TTC549 (cell line): ENCODE data around the gene KCNQ1.

ENCODE experiments used
- FAIRE-seq: peaks from 2 replicates; lab custom pipeline; 2012; peaks lifted over from hg19 to GRCh38; lab: Jason Lieb, UNC

The KCNQ1 gene

DNA sequence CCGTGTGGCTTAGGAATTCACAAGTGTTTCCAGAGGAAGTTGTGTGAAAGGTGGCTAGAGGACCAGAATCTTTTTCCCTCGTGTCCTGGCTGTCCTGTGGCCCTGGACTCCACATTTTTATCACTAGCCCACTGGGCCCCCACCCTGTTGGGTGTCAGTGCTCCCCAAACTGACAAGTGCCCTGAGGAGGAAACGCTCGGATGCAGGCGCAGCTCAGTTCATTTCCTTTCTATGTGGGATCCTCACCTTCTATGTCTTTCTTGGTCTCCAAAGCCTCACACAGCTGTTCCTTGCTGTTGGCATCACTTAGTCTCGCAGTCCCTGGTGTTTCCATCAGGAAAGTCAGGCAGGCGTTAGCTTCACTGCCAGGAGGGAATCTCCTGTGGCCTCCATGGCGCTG lies 323.0 kb downstream of the KCNQ1 start:
- no peak for FAIRE-seq

DNA sequence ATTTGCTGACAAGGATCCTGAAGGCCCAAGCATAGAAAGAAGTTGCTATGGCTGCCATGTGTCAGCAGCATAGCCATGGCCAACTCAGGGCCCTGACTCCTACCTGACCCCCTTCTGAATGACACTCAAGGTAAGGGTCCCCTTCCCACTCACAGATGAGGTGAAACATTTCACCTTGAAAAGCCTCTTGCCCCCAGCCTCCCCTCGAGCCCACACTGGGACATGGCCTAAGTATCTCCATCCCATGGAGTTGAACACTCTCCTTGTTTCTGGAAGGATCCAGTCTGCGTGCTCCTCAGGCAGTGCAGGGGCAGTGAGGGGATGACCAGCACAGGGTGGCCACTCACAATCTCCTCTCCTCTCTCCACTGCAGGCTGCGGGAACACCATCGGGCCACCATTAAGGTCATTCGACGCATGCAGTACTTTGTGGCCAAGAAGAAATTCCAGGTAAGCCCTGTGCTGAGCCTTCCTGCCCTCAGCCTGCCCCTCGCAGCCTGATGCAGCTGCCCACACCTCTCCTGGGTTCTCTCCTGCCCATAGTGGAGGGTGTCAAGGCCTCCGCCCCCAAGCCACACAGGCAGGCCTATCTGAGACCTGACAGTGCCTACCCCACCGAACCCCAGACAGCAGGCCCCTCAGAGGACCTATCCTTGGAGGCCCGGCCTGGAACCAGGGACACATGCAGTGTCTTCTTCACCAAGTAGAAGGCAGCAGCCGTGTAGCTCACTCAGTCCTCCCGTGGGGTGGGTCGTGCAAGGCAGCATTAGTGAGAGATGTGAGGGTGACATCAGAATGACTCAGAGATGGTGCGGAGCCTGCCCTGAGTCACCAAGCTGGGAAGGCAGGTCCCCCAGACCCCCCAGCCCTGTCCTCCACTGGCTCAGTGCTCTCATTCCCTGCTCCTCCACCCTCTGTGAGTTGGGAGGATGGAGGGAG lies 323.9 kb downstream of the KCNQ1 start:
- no peak for FAIRE-seq

DNA sequence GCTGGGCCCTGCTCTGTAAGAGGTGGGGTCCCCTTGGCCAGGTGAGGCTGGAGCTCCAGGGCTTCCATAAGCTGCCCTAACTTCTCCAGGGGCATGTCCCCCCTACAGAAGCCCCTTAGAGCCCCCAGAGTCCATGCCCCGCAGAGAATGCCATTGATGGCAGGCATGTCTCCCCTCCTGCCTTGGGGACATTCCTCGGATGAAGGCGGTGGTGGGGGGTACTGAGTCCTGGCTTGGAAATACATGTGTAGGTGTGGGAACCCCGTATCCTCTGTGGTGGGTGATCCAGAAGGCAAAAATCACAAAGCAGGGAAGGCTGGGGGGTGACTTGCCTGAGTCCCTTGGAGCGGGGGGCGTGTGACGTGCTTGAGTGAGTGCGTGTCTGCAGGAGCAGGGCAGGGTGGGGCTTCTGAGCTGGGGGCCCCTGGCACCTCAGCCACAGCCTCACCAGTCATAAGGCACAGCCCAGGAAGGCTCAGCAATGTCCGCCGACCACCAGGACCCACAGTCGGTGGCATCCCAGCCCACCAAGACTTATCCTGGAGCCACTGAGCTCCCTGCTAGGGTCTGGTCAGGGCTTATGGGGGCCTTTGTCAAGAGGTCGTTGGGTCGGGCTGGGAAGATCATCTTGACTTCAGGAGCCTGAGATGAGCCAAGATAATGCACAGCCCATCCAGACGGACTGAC lies 324.7 kb downstream of the KCNQ1 start:
- FAIRE-seq = no peak

DNA sequence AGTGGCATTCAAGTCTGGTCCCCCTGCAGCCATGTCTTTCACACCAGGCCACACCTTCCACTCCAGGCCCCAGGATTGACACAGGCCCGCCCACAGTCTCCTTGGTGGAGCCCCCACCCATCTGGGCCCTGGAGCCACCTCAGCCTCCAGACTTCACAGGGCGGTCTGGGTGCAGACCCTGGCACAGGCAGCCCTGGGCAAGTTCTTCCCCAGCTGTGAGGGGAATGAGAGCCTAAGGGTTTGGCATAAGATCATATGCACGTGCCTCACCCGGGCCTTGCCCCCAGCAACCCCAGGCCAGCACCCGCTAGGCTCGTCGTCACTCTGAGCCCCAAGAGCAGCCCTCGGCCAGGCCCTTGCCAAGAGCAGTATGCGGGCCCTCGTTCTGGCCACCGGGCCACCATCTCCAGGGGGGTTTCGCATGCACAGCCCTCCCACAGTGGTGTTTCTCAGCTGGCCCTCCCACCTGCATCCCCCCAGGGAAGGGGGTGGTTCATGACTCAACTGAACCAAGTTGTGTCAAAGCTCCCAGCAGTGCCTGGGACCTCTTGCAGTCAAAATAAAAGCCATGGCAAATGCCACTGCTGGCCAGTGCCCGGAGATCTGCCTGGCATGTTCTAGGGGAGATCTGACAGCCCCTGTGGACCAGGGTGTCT lies 325.4 kb downstream of the KCNQ1 start:
- FAIRE-seq = no peak

DNA sequence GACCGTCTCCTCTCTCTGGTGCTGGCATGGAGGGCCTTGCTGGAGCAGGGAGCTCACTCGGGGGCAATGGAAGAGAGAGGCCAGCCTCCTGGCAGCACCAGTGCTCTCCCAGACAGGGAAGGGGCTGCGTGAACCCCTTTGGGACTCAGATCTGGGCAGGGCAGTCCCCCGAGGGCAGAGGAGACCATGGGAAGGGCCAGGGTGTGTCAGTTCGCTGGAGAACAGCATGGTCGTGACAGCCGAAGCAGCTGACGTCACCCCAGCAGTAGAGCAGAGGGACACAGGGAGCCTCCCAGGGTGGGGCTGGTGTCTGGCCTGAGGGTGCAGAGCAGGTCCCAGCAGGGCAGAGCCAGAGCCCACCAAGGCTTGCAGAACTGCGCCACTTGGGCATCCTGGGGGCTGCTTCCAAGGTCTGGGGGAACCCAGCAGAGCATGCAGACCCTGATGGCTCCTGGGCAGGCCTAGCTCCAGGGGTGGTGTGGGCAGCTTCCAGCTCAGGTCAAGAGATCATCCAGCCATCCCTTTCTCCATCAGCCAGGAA lies 326.0 kb downstream of the KCNQ1 start:
- no peak for FAIRE-seq

DNA sequence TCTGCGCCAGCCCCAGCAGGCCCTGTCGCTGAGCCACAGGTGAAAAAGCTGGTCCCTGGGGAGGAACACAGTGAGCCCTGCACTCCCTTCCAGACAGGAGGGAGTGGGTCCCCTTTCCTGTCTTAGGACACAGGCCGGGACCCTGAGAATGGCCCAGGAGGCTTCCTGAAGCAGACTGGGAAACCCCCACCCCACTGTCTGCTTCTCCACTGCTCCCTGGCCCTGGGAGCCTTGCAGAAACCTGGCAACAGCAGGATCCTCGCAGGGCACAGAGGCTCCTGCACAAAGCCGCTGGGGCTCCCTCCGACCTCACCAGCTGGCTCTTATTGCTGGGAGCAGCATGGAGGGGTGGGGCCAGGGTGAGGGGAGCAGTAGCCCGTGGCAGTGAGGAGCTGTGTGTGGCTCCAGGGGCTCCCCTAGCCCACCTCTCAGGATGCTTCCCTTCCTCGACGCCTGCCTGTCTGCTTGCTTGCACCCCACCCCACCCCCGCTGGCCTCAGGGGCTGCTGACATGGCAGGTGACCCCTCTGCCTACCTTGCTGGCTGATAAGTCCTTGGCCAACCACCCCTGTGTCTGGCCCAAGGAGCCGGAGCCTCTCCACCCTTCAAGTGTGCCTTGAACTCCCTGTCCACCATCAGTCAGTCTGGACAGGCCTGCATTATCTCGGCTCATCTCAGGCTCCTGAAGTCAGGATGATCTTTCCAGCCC lies 327.1 kb downstream of the KCNQ1 start:
- FAIRE-seq = no peak

DNA sequence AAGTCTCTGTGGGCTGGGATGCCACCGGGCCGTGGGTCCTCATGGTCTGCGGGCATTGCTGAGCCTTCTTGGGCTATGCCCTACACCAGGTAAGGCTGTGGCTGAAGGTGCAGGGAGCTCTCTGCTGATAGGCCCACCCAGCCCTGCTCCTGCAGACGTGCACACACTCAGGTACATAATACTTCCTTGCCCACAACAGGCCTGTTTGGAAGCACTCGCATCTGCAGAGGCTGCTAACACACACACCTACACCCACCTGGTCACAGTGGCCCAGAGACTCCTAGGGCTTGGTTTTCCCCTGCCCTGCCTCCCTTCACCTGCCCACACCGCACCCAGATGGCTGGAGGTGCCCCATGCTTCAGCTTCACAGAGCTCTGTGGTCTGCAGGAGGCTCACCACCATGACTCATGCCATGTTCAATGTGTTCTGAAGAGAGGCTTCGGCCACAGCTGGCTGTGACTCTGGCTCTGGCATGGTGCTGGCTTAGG lies 327.8 kb downstream of the KCNQ1 start:
- FAIRE-seq = no peak

DNA sequence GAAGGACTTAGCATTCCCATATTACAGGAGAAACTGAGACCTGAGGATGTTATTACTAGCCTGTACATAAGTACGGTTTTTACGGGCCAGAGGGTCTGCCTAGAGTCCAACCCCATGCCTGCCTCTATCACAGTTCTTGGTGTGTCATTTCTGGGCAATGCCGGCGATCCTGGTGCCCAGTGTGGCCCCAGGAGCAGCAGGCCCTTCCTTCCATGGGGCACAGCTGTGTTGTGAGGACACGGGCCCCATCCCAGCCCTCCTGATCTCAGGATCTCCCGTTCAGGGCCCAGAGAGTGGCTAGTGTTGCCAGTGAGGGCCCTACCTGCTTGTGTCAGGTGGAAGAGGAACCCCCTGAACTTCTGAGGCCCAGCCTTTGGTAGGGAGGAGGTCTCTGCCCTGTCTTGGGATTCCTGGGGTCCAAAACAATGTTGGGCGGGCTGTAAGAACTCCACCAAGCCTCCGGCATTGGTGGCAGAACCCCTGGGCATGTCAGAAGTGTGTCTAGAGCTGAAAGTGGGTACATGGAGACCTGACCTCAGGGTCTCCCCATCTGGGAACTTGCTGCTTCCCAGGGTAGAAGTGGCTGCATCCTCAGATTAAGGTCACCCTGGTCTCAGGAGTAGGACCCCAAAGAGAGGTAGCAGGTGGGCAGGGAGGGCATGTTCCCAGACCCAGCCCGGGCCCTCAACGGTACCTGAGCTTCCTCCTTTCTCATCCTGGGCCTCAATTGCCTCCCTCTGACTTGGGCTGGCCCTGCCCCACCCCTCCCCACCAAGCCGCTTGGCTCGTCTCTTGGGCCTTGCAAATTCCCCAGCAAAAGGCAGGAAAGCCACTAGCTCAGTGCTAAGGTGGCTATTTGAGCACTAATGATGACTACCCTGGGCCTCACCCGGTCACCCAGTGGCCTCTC lies 329.6 kb downstream of the KCNQ1 start:
- no peak for FAIRE-seq

DNA sequence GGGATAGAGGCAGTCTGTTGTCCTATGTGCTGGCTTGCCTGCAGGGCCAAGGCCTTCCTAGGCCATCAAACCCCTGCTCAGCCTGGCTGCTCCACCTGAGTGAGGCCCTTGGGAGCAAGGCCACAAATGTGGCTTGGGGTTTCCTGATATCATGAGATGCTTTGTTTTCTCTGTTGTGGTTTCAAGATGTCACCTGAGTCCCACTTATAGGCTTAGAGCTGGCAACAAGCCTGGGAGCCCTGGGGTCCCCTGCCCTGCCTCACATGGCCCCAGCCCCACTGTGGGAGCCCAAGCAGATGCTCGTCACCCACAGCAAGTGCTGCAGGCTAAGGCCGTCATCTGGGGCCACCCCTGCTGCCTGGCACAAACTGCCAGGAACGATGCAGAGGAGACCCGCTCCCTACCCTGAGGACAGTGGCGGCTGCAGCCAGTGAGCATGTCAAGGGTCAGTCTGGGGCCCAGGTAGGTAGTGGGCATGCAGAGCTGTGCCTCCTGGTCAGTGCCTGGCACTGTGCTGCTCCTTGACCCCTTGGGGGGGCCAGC lies 330.3 kb downstream of the KCNQ1 start:
- no peak for FAIRE-seq

DNA sequence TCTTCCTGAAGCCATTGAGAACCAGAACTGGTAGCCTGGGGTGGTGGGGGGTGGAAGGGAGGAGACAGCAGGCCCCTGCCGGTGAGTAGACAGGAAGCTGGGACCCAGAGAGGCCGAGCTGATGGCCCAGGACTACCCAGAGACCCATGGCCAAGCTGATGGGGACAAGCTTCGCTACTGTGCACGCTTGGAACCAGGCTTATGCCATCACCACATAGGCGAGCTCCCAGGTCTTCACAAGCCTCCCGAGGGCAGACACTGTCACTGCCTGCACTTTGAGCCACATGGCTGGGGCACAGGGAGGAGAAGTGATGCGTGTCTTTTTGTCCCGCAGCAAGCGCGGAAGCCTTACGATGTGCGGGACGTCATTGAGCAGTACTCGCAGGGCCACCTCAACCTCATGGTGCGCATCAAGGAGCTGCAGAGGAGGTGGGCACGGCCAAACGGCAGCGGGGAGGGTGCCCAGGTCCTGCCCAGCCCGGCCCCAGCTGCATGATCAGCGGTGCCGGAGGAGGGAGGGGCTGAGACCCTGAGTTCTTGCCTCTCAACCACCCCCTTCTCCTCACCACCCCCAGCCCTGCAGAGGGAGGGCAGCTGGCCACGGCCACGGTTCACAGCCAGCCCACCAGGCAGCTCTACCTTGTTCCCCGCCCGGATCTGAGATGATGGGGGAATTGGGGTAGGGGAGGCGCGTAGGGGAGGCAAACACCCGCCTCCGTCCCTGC lies 331.0 kb downstream of the KCNQ1 start:
- no peak for FAIRE-seq

DNA sequence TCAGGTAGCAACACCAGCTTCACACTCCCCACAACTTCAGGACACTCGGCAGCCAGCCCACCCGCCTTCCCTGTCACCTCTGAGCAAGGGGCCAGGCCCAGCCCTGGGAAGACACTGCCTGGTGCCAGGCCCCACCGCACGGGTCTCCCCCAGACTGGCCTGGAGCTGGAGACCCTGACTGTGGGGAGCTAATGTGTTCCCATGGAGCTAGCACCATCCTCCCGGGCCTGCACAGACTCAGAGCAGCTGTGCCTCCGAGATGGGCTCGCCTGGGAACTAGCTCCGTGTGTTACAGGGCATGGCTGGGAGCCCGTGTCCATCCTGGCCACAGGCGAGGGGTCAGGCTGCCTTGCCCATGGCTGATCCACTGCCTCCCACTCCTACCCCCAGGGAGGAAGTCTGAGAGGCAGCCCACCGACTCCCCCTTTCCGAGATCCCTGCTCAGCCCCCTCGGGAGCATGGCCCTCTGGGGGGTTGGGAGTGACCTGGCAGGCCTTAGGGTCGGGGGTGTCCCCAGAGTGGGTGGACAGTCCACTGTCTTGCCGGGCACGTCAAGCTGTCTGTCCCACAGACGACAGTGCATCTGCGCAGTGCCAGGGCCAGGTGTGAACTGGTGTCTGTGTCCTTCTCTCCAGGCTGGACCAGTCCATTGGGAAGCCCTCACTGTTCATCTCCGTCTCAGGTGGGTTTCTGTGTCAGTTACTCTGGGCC lies 331.7 kb downstream of the KCNQ1 start:
- FAIRE-seq = no peak

DNA sequence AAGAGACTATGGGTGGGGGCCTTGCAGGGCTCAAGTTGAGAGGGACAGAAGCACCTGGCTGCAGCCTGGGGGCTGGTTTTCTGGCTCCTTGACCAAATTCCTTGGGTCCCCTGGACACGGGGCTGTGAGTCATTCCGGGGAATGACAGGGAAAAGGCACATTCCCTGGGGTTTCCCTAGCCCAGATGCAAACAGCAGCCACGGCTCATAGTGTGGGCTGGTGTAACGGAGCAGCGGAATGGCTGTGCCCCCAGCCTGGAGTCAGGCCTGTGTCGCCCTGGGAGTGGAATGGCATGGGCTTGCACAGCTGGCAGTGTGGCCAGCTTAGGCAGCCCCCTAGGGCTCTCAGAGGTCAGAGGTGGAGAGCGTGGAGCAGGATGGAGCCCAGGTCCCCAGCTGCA lies 332.6 kb downstream of the KCNQ1 start:
- no peak for FAIRE-seq

DNA sequence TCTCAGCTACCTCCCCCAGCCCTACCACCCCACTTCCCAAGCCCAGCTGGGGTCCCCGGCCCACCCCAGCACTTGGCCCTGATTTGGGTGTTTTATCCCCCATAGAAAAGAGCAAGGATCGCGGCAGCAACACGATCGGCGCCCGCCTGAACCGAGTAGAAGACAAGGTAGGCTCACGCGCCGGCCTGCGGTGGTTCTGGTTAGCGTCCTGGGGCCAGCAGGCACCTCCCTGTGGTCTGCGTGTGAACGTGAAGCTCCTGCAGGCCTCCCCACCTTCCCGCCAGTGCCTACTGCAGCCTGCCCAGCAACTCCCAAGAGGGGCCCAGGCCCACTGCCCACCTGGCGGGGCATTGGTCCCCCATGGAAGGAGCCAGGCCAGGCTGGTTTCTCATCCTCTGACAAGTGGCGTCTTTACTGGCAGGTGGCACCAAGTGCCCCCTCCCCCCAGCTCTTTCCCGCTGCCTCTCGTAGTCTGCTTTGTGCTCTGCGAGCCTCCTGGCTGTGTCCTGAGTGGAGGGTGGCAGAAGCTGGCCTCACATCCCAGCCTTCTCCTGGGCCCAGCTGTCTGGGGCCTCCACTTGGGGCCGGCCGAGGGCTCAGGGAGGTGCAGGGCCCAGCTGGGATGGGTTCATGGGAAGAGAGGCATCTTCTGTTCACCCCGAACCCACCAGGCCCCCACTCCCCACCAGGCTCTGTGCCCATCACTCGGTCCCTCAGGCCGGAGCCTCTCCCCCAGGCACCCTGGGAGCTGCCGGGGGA lies 333.2 kb downstream of the KCNQ1 start:
- no peak for FAIRE-seq

DNA sequence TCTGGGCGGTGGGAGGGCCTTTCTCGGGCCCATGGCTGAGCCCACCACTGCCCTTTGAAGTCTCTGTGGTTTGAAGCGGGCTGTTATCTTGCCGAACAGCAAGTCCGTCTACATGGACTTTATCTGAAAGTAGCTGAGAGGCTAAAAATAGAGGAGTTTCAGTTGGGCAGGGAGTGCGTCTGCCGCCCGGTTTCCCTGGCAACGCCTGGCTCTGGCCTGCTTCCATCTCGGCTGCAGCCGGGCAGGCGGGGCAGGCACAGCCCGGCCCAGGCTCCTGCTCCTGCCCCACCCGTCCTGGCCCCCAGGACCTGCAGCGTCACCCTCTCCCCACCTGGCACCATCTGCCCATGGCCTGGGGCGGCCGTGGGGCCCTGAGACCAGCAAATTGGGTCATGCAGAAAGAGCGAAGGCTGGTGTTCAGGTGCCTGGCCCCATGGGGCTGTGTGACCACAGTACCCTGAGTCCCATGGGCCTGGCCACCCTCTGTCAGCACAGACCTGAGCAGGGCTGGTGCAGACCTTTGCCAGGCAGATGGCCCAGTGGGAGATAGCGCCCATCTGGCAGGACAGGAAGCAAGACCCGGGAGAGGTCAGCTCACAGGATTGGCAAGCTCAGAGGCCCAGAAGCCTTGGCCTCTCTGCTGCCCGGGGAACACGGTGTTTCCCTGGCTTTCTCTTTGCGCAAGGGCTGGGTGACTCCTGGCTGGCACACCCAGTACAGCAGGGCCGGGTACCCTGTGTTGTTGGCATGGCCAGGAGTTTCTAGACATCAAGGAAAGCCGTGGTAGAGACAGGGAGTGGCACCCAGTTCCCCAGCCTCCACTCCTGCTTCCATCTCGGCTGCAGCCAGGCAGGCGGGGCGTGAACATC lies 334.1 kb downstream of the KCNQ1 start:
- no peak for FAIRE-seq

DNA sequence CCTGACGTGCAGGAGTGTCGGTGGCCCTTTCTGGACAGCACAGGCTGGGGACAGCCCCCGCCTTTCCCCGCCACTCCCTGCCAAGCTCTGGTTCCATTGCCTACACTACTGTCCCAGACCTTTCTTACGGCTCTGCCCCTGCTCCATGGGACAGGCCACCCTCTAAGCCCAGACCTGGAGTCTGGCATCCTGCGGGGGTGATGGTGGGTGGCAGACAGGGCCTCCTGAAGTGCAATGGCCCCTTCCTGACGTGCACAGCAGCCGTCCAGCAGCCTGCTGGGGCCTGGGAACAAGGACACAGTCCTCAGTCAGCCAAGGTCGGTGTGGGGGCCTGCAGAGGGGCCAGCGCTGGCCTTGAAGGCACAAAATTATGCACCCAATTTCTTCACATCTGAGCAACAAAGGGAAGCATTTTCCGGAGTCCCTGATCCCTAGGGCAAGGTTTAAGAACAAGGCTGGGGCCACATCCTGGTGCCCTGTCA lies 334.7 kb downstream of the KCNQ1 start:
- no peak for FAIRE-seq

DNA sequence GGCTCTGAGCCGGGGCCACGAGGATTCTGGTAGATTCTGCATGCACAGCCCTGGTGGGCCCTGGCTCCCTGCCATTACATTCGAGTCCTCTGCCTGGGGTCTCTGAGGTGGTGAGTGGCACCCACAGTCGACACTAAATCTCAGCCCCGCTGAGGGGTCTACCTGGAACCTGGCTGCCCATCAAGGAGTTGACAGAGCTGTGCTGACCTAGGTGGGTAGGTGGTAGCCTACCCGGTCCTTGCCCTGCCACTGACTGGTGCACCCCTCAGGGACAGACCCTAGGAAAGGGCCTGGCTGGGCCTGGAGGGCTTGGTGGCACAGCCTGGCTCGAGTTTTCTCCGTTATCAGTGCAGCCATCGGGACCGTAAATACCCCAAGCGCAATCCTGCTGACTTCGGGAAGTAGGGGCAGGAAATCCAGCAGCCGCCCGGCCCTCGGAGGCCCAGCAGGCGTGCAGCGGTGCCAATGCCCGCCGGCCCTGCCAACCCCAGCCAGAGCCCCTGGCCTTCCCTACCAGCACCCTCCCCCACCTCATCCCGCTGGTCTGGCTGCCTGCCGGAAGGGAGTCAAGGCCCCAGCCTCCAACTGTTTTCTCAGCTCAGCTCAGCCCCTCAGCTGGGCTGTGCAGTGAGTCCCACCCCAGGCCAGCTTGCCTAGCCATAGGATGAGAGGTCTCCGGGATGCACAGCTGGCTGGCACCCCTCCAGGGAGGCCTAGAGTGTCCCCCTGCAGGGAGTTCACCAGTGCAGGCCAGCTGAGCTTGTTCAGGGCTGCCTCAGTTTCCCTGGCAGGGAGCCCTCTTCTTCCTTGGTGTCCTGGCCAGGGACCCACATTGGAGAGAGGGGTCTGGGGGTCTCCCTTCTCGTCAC lies 335.4 kb downstream of the KCNQ1 start:
- FAIRE-seq = no peak
